DOHH2 (cell line): ENCODE results near the gene ZNF76.
A peak's percentile ranks its signal among the peaks of the same experiment; 100 is the strongest.

Source experiments
- H3F3A ChIP-seq: fragments of 200-600 bp; sonication (generic), shearing (Covaris generic); 2 replicates; pipeline ENCODE4 v1.6.0; 2016; ENCODE audit warnings: antibody characterized with exemption, mild to moderate bottlenecking; ENCODE audit not compliant: control insufficient read depth, insufficient read depth
- H3K27ac ChIP-seq: fragments of 200-600 bp; sonication (generic); 2 replicates; pipeline ENCODE4 v1.5.1; 2014; ENCODE audit warnings: low read depth, mild to moderate bottlenecking, low read length, moderate library complexity
- H3K27me3 ChIP-seq: fragments of 200-600 bp; sonication (generic); 2 replicates; pipeline ENCODE4 v1.6.1; 2014; ENCODE audit warnings: mild to moderate bottlenecking, low read length, mixed read lengths; ENCODE audit not compliant: control insufficient read depth
- H3K36me3 ChIP-seq: fragments of 200-600 bp; sonication (generic); 2 replicates; pipeline ENCODE4 v1.6.1; 2014; ENCODE audit warnings: mild to moderate bottlenecking, low read length, moderate library complexity, mixed read lengths; ENCODE audit not compliant: control insufficient read depth
- H3K4me1 ChIP-seq: fragments of 200-600 bp; sonication (generic); 2 replicates; pipeline ENCODE4 v1.6.1; 2014; ENCODE audit warnings: mild to moderate bottlenecking, low read length, mixed read lengths; ENCODE audit not compliant: control insufficient read depth
- H3K4me2 ChIP-seq: fragments of 200-600 bp; sonication (generic); 2 replicates; pipeline ENCODE4 v1.6.0; 2014; ENCODE audit warnings: mild to moderate bottlenecking, low read length, moderate library complexity
- H3K4me3 ChIP-seq: fragments of 200-600 bp; sonication (generic); 2 replicates; pipeline ENCODE4 v1.5.1; 2014; ENCODE audit warnings: mild to moderate bottlenecking, low read length, mixed read lengths
- H3K79me2 ChIP-seq: fragments of 200-600 bp; sonication (generic); 2 replicates; pipeline ENCODE4 v1.6.1; 2014; ENCODE audit warnings: mild to moderate bottlenecking, low read length, mixed read lengths; ENCODE audit not compliant: control insufficient read depth
- H3K9me2 ChIP-seq: fragments of 200-600 bp; sonication (generic); replicated peaks from 2 replicates; pipeline ENCODE4 v1.6.1; 2014; ENCODE audit warnings: mild to moderate bottlenecking, low read length, mixed read lengths; ENCODE audit not compliant: control insufficient read depth
- H3K9me3 ChIP-seq: fragments of 200-600 bp; sonication (generic); 2 replicates; pipeline ENCODE4 v1.6.1; 2014; ENCODE audit warnings: antibody characterized with exemption, low read length, mixed read lengths; ENCODE audit not compliant: control insufficient read depth, insufficient read depth
- H4K20me1 ChIP-seq: fragments of 200-600 bp; sonication (generic); 2 replicates; pipeline ENCODE4 v1.6.0; 2014; ENCODE audit warnings: low read depth, mild to moderate bottlenecking, antibody characterized with exemption, low read length, moderate library complexity; ENCODE audit not compliant: control insufficient read depth, insufficient read depth
- EZH2phosphoT487 ChIP-seq: fragments of 200-600 bp; sonication (generic); IDR thresholded peaks from 2 replicates; pipeline ENCODE4 v1.6.1; 2017; ENCODE audit warnings: borderline replicate concordance, mild to moderate bottlenecking, antibody characterized with exemption, low read length, moderate library complexity, mixed read lengths
- TF ChIP-seq, protein P1 (sequence below): fragments of 200-600 bp; sonication (generic); IDR thresholded peaks from one replicate; pipeline ENCODE4 v1.5.1; 2014; ENCODE audit warnings: antibody characterized with exemption, mild to moderate bottlenecking, low read depth, low read length; ENCODE audit not compliant: poor library complexity, severe bottlenecking

Gene ZNF76

DNA sequence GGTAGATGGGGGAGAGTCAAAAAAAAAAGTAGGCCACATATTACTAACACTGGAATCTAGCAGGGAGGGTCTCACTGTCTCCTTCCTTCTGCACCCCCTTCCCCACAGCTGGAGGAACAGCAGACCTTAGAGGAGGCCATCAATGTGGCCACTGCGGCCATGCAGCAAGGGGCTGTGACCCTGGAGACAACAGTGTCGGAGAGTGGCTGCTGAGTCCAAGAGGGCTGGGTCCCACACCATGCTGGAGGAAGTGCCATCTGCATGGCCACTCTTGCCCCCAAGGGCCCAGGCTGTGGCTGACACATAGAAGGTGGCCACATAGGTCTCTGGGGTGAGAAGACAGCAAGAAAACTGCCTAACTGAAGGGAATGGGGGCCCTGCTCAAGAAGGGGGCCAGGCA lies 35.5 kb downstream of the ZNF76 start:
- H3K27ac ChIP-seq: no peak overlapping the region
- H3K36me3 ChIP-seq: peaks cover 49% of the 10 kb centered on the region
- H3K27me3 ChIP-seq: no peaks in the 10 kb centered on the region

DNA sequence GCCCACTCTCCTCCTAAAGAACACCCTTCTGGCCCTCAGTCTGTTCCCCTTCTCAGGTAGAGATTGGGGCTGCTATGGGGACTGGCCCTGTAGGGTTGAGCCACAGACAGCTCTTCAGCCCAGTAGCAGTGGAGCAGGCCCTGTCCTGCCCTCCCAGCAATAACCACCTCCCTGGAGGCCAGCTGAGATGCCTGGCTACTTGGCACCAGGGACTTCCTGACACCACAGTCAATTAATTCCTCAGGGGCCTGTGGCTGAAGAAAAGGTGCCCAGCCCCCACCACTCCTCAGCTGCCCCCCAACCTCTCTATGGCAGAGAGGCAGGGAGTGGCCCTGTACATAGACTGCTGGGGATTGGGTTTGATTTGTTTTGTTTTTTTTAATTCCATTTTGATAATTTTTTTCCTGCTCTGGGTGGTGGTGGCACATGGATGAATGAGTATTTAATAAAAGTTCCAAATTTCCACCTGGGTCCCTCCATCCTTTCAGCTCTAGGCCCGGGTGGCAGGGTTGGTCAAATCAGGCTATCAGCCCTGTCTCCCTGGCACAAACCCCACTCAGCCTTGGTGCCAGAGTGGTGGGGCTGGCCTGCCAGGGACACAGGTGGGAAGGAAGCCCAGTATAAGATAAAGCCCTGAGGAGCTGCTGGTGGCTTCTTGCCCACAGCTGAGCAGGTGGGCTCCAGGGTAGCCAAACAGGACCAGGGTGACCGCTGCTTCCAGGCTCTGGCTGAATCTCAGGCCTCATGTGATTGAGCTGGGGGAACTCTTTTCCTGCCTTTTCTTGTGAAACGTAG lies 36.2 kb downstream of the ZNF76 start:
- Histone ChIP-seq H4K20me1 (no peaks in the 10 kb centered on the region), H3F3A (peaks cover 11% of the 10 kb centered on the region), H3K4me1 (peaks cover 54% of the 10 kb centered on the region), H3K4me2 (no peak overlapping the region), H3K27me3 (no peaks in the 10 kb centered on the region), H3K9me3 (no peaks in the 10 kb centered on the region), H3K79me2 (peaks cover 31% of the 10 kb centered on the region), H3K4me3 (no peak overlapping the region), H3K9me2 (no peaks in the 10 kb centered on the region), H3K36me3 (peaks cover 49% of the 10 kb centered on the region), H3K27ac (no peak overlapping the region)
- no peak for TF ChIP-seq EZH2phosphoT487

More for the DNA sequence above, 35.5 kb downstream of the ZNF76 start:
- no peak overlapping the region for H3K4me2 ChIP-seq
- peaks cover 48% of the 10 kb centered on the region for H3K4me1 ChIP-seq
- TF ChIP-seq EZH2phosphoT487: no peak
- TF ChIP-seq, protein P1, sequence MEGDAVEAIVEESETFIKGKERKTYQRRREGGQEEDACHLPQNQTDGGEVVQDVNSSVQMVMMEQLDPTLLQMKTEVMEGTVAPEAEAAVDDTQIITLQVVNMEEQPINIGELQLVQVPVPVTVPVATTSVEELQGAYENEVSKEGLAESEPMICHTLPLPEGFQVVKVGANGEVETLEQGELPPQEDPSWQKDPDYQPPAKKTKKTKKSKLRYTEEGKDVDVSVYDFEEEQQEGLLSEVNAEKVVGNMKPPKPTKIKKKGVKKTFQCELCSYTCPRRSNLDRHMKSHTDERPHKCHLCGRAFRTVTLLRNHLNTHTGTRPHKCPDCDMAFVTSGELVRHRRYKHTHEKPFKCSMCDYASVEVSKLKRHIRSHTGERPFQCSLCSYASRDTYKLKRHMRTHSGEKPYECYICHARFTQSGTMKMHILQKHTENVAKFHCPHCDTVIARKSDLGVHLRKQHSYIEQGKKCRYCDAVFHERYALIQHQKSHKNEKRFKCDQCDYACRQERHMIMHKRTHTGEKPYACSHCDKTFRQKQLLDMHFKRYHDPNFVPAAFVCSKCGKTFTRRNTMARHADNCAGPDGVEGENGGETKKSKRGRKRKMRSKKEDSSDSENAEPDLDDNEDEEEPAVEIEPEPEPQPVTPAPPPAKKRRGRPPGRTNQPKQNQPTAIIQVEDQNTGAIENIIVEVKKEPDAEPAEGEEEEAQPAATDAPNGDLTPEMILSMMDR: no peak
- H3K79me2 ChIP-seq: peaks cover 24% of the 10 kb centered on the region
- no peaks in the 10 kb centered on the region for H4K20me1 ChIP-seq
- H3F3A ChIP-seq: peaks cover 11% of the 10 kb centered on the region
- no peaks in the 10 kb centered on the region for H3K9me3 ChIP-seq
- no peaks in the 10 kb centered on the region for H3K9me2 ChIP-seq
- H3K4me3 ChIP-seq: no peak overlapping the region

DNA sequence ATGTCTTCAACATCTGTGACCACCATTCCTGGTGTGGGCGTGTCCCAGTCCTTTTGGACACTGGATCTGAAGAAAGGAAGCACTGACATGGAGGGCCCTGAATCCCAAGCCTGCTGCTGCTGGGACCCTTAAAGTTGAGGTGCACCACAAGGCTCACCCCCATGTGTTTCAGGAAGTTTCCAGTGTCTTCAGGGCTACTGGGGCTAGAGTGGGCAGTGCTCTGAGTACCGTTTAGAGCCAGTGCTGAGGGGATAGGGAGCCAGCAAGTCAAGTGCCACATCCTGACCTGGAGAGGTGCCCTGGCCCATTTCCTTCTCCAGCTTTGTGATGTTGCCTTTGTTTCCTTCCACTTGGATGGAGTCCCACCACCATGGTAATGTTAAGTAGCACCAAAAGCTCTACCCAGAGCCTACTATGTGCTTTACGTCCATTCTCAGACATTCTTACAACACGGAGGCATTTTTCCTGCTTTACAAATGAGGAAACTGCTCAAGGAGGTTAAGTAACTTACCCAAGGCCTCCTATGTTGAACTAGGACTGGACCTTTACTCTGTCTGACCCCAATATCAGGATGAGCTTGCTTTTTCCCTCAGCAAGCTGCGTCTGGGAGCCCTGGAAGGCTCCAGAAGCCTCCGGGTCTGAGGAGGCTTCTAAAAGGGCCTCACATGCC lies 37.5 kb downstream of the ZNF76 start:
- H3K4me2 ChIP-seq: peak overlapping the region; percentile 95

More for the DNA sequence above, 37.5 kb downstream of the ZNF76 start:
- Histone ChIP-seq H3K79me2 (peaks cover 37% of the 10 kb centered on the region), H3K36me3 (peaks cover 38% of the 10 kb centered on the region), H3F3A (peaks cover 13% of the 10 kb centered on the region), H3K9me2 (no peaks in the 10 kb centered on the region), H3K4me3 (peak overlapping the region; percentile 91), H3K4me1 (peaks cover 58% of the 10 kb centered on the region), H3K9me3 (no peaks in the 10 kb centered on the region), H3K27me3 (no peaks in the 10 kb centered on the region), H4K20me1 (no peaks in the 10 kb centered on the region), H3K27ac (peak overlapping the region; percentile 86)
- no peak for TF ChIP-seq EZH2phosphoT487
- TF ChIP-seq, protein P1: no peak
